ENCODE measurements around the gene VIT.
"Not testable (repeated sequence)": the region's sequence is repeated elsewhere in the genome, so short reads cannot be mapped to it uniquely, and the experiment has no call there.

VIT gene

GRCh38 chr2:36823862-36824261, 127.4 kb downstream of the VIT start:
- TF ChIP-seq CTCF (conservative IDR thresholded peaks at IDR 0.05): no peak
- no peak overlapping the region for H3K27ac ChIP-seq

DNA sequence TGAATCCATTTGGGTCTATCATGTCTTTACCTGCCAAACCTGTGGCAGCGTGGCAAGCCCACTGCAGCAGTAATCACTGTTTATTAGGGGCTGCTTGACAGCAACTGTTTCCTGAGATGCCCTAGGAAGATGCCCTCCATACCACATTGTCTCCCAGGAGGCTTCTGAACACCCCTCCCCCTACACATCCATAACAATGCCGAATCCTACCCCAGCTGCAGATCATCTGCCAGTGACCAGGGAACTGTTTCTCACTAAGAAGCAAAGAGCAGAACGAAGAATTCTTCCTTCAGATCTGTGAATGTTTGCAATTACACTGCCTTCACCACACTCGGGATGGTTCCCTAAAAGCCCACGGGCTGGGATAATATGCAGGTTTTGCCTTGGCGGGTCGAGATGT, 127.8 kb downstream of the VIT start:
- no peak overlapping the region for H3K27ac ChIP-seq
- TF ChIP-seq CTCF (conservative IDR thresholded peaks at IDR 0.05): no peak

GRCh38 chr2:36824683-36825082, 128.2 kb downstream of the VIT start:
- not testable (repeated sequence) for H3K27ac ChIP-seq

DNA sequence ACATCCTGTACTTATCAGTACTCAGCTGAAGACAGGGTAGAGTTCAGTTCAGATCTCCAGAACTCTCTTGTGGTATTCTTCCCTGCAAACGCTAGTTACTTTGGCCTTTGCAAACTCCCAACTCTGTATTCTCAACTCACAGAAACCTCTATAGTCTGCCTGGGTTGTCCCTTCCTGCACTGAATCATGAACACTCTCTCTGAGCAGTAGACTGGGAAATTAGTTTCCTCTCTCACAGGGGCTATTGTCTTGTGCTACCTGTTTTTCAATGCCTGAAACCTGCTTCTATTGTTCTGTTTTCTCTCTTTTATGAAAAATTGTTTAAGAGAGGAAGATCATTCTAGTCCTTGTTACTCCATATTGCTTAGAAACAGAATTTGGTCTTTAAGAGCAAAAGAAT, 134.7 kb downstream of the VIT start:
- no peak for TF ChIP-seq CTCF (conservative IDR thresholded peaks at IDR 0.05)
- H3K27ac ChIP-seq: no peak overlapping the region

GRCh38 chr2:36834203-36834602, 137.7 kb downstream of the VIT start:
- H3K27ac ChIP-seq: no peak overlapping the region
- TF ChIP-seq CTCF (conservative IDR thresholded peaks at IDR 0.05): no peak

GRCh38 chr2:36834731-36835524, 138.4 kb downstream of the VIT start:
- H3K27ac ChIP-seq: no peak overlapping the region
- no peak for TF ChIP-seq CTCF (conservative IDR thresholded peaks at IDR 0.05)

DNA sequence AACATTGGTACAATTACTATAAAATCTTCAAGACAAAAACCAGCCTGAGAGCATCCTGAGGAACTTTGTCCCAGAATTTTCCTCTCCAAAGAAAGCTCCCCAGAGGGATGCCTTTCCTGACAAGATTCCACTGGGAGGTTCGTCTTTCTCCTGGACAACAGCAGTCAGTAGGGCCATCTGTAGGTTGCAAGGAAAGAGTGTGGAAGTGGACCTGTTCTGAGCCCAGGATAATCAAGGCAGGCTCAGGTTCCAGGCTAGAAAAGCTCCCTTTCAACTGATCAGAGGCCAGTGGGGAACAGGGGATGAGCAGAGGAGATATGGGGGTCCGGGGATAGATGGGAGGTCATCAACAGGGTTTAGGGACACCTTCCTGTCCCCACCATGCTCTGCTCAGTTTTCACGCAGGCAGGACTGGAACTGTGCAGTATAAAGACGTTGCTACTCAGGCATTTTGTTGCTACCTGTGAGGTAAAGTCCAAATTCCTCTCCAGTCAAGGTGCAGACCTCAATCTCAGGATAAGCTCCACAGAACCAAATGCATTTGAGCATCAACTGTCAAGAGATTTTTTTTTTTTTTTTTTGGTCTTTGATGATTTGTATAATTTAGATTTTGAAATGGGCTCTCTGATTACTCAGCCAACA, 143.6 kb downstream of the VIT start:
- no peak overlapping the region for H3K27ac ChIP-seq
- no peak for TF ChIP-seq CTCF (conservative IDR thresholded peaks at IDR 0.05)

DNA sequence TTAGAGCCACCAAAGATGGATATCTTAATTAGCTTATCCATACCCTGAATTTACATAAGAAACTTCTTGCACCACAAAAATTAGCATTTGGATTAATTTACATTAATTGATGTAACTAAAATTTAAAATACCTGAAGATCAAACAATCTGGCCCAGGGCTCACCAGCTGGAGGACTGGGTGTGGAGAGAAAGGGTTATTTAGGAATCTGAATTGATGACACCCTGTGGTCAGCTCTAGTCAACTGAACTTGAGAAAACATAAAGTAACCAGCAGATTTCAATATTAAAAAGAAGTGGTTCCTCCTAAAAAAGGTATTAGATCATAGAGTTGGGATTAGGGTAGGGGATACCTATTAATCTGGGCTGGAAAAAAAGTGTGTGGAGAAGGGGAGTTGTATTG, 147.3 kb downstream of the VIT start:
- no peak for TF ChIP-seq CTCF (conservative IDR thresholded peaks at IDR 0.05)
- no peak overlapping the region for H3K27ac ChIP-seq

All from VCaP (cell line).